Epithelial cell of esophagus (primary cell): ENCODE results near the gene SIGLEC8.
"Not testable (repeated sequence)": the region's sequence is repeated elsewhere in the genome, so short reads cannot be mapped to it uniquely, and the experiment has no call there.

Experiments
- DNase-seq: peaks from one replicate; pipeline ENCODE4 v3.0.0; 2010; ENCODE audit warnings: low read depth
- H3K4me3 ChIP-seq: 2 replicates; pipeline ENCODE4 v1.5.1; 2011; ENCODE audit warnings: mild to moderate bottlenecking, low read length, control low read depth
- CTCF ChIP-seq: IDR thresholded peaks from 2 replicates; pipeline ENCODE4 v1.5.1; 2011; ENCODE audit warnings: low read depth, mild to moderate bottlenecking, low read length, control low read depth, inconsistent platforms; ENCODE audit not compliant: insufficient read depth; ENCODE audit errors: missing control alignments

SIGLEC8 gene

GRCh38 chr19:51418707-51419106 lies 39.5 kb downstream of the SIGLEC8 start:
- no peak for TF ChIP-seq CTCF
- no peak for DNase-seq
- no peak overlapping the region for H3K4me3 ChIP-seq

GRCh38 chr19:51417810-51418157 lies 40.5 kb downstream of the SIGLEC8 start:
- H3K4me3 ChIP-seq: no peak overlapping the region
- DNase-seq: no peak
- TF ChIP-seq CTCF: no peak

- TF ChIP-seq CTCF: no peak
- no peak for DNase-seq
- no peak within 1 kb of the TSS for H3K4me3 ChIP-seq
Measured at GRCh38 chr19:51417107-51417809, 41.0 kb downstream of the SIGLEC8 start, which contains the start of gene SIGLEC10. TSS of gene SIGLEC10 (minus strand) at chr19:51417642. CDS start at chr19:51417581, 61 bp downstream.

GRCh38 chr19:51416422-51416821 lies 41.8 kb downstream of the SIGLEC8 start:
- H3K4me3 ChIP-seq, DNase-seq: not testable (repeated sequence)

DNA sequence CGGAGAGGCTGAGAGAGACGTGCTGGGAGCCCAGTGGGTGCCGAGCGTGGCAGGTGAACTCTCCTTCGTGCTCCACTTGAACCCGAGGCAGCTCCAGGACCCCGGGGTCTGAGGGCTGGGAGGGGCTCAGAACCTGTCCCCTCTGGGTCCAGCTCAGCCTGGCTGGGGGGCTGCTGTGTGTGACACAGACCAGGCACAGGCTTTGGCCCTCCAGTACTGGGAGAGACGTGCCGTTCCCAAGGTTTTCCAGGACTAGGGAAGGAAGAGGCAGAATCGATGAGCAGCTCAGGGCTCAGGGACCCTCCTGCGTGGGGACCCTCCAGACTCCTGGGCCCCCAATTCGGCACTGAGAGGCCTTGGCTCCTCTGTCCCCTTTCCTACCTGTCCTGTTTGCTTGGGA lies 43.1 kb downstream of the SIGLEC8 start:
- DNase-seq: no peak
- no peak overlapping the region for H3K4me3 ChIP-seq
- TF ChIP-seq CTCF: no peak

DNA sequence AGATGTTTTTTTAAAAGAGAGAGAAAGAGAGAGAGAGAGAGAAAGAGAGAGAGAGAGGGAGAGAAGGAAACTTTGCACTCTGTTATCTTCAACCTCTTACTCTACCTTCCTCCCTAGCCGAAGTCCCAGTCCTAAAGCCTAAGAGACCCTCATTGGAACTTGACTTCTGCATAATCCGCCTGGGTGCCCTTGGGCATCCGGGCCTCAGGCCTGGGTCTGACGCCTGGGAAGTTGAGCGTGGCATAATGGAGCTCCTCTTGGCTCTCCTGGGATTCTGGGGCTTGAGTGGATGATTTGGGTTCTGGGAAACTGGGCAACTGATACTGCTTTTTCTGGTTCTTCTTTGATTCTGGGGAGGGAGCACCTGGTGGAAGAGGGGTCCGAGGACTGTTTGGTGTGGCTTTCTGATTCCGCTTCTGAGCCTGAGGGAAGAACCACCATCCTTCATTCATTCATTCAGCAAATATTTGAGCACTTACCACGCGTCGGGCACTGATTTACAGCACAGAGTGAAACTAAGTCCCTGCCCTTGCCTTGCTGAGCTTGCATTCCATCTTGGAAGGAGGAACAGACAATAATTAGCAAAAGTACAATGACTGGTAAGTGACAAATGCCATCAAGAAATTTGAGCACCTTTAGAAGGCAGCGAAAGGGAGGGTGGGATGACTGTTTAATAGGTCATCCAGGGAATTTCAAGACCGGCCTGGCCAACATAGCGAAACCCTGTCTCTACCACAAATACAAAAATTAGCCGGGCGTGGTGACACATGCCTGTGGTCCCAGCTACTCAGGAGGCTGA lies 47.1 kb downstream of the SIGLEC8 start:
- no peak for TF ChIP-seq CTCF
- DNase-seq: no peak
- no peak overlapping the region for H3K4me3 ChIP-seq

DNA sequence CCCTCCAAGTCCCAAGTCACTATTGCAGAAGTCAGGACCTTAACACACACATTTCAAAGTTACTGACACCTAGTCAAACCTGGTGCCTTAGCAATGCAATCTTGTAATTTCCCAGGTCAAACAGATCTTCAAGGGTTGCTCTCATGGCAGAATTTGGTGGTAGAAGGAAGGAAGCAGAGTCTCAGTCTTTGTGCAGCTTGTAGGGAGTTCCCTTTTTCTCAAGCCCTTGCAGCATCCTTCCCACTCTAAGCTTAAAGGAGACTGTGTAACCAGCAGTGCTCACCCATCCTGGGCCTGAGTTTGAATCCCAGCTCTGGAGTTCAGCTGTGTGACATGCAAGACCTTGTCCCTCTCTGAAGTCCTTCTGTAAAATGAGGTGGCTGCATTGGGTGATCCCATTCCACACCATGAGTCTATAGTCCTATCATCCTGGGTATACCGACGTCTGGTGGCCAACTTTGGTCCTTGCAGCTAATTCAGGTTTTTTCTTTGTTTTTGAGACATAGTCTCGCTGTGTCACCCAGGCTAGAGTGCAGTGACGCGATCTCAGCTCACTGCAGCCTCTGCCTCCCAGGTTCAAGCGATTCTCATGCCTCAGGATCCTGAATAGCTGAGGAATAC lies 50.6 kb downstream of the SIGLEC8 start:
- peak; percentile 41 for TF ChIP-seq CTCF
- DNase-seq: peak; percentile 33

More for the DNA sequence above, 50.6 kb downstream of the SIGLEC8 start:
- H3K4me3 ChIP-seq: no peak overlapping the region
